GM12878 (cell line): ENCODE measurements around the gene SEMA4A. TPM values are rescaled to one million over a fixed set of nuclear protein-coding genes. Genes with fewer than 3 reads are reported as not detected.

Experiments
- ATAC-seq: fragments of 200-7000 bp; cut with Tn5 transposase; 3 replicates; pipeline ENCODE4 v1.9.1; 2020; ENCODE audit warnings: mild to moderate bottlenecking, moderate library complexity
- Bru-seq: library from RNA; stranded (reverse); fragments of 400-500 nt; gene quantifications from one replicate; lab custom pipeline; 2021; lab: Mats Ljungman, UMichigan
- BruChase-seq, 2 experiments: library from RNA; stranded (reverse); fragments of 400-500 nt; gene quantifications; one replicate each; lab custom pipeline; 2021; lab: Mats Ljungman, UMichigan
- BruUV-seq: library from RNA; stranded (reverse); fragments of 400-500 nt; replicated peaks from 2 replicates; lab custom pipeline; 2021; lab: Mats Ljungman, UMichigan
- CTCF ChIA-PET: fragments of 300-600 bp; sonication (Branson Sonifier 250); formaldehyde crosslinking; extraction: SDS; loops from one replicate; lab custom pipeline; 2021; ENCODE audit warnings: inconsistent platforms; lab: Yijun Ruan, JAX
- POLR2A ChIA-PET: fragments of 350-600 bp; formaldehyde crosslinking; extraction: SDS; loops from one replicate; lab custom pipeline; 2021; ENCODE audit warnings: inconsistent platforms; lab: Charles Lee
- RAD21 ChIA-PET: fragments of 300-600 bp; sonication (Branson Sonifier 250); formaldehyde crosslinking; loops from one replicate; lab custom pipeline; 2023; ENCODE audit warnings: antibody characterized with exemption; ENCODE audit not compliant: unreplicated experiment; lab: Charles Lee
- SMC1A ChIA-PET: fragments of 300-600 bp; sonication (Branson Sonifier 250); formaldehyde crosslinking; loops from one replicate; lab custom pipeline; 2023; ENCODE audit not compliant: unreplicated experiment, uncharacterized antibody; lab: Charles Lee
- DNase-seq: peaks from one replicate; pipeline ENCODE4 v3.0.0-alpha.2; 2011; ENCODE audit warnings: low read depth, low spot score
- FAIRE-seq: peaks from 3 replicates; lab custom pipeline; 2011; peaks lifted over from hg19 to GRCh38; lab: Jason Lieb, UNC
- H2AFZ ChIP-seq: 2 replicates; pipeline ENCODE4 v1.6.0; 2011; ENCODE audit warnings: low read depth, low read length, control low read depth; ENCODE audit not compliant: control insufficient read depth
- H3K27ac ChIP-seq: 2 replicates; pipeline ENCODE4 v1.5.1; 2011; ENCODE audit warnings: control low read depth; ENCODE audit not compliant: control insufficient read depth, insufficient read depth
- H3K27me3 ChIP-seq, 2 experiments: replicated peaks in 1 of 2; 2 replicates each; pipeline versions ENCODE4 v1.6.0 to v1.6.1; 2011; ENCODE audit warnings: low read length in 1 of 2; ENCODE audit not compliant: control insufficient read depth in 2 of 2, insufficient read depth in 2 of 2
- H3K36me3 ChIP-seq, 2 experiments: 2 replicates each; pipeline ENCODE4 v1.5.1; 2011; ENCODE audit warnings: low read length in 1 of 2; ENCODE audit not compliant: control insufficient read depth in 2 of 2, insufficient read depth in 2 of 2
- H3K4me1 ChIP-seq: 2 replicates; pipeline ENCODE4 v1.6.1; 2011; ENCODE audit warnings: mild to moderate bottlenecking, low read length, moderate library complexity, mixed read lengths; ENCODE audit not compliant: control insufficient read depth, insufficient read depth
- H3K4me2 ChIP-seq: 2 replicates; pipeline ENCODE4 v1.6.0; 2011; ENCODE audit warnings: control low read depth; ENCODE audit not compliant: control insufficient read depth, insufficient read depth
- H3K4me3 ChIP-seq: fragments of 200-600 bp; sonication (generic); 2 replicates; pipeline ENCODE4 v1.5.1; 2016
- H3K79me2 ChIP-seq: 2 replicates; pipeline ENCODE4 v1.6.0; 2011; ENCODE audit warnings: low read length; ENCODE audit not compliant: control insufficient read depth, insufficient read depth
- H3K9ac ChIP-seq: 2 replicates; pipeline ENCODE4 v1.8.0; 2011; ENCODE audit warnings: low read length, control low read depth, mixed read lengths; ENCODE audit not compliant: control insufficient read depth, insufficient read depth
- H3K9me3 ChIP-seq: replicated peaks from 3 replicates; pipeline ENCODE4 v1.5.1; 2011; ENCODE audit warnings: mild to moderate bottlenecking, low read length; ENCODE audit not compliant: control insufficient read depth, insufficient read depth
- H4K20me1 ChIP-seq: 2 replicates; pipeline ENCODE4 v1.6.0; 2011; ENCODE audit not compliant: control insufficient read depth, insufficient read depth
- CHD4 ChIP-seq: fragments of 200-600 bp; sonication (generic); IDR thresholded peaks from 2 replicates; pipeline ENCODE4 v1.6.1; 2016; ENCODE audit warnings: mild to moderate bottlenecking
- MLLT1 ChIP-seq: fragments of 450-650 bp; IDR thresholded peaks from 2 replicates; pipeline ENCODE4 v1.6.1; 2016; ENCODE audit warnings: mild to moderate bottlenecking
- SMC3 ChIP-seq: IDR thresholded peaks from 2 replicates; pipeline ENCODE4 v1.6.1; 2011; ENCODE audit warnings: low read length, improper control_type of control experiment, borderline replicate concordance
- WGBS: methylation state at CpG from one replicate; pipeline ENCODE4 v1.1.6; 2016; ENCODE audit warnings: low lambda C conversion rate; ENCODE audit not compliant: insufficient replicate concordance, insufficient coverage; ENCODE audit errors: missing lambda C conversion rate; 5-methylcytosine and 5-hydroxymethylcytosine counted together
- in situ Hi-C: fragments of 300-500 bp; cut with MboI; formaldehyde crosslinking; loops from 9 replicates; pipeline ENCODE4 v1.14.3; 2018; ENCODE audit warnings: mixed read lengths
- intact Hi-C: fragments of 100-400 bp; cut with micrococcal nuclease; formaldehyde crosslinking; loops from one replicate; pipeline ENCODE4 v1.14.2; 2022; ENCODE audit not compliant: unreplicated experiment
- long read RNA-seq, 2 experiments: library from polyadenylated mRNA; unstranded; transcript quantifications; one replicate each; pipeline ENCODE4 v2.0.0, GENCODE V29; 2019 to 2020
- polyA minus RNA-seq, 3 experiments: library from RNA; depleted of rRNA, polyadenylated mRNA; stranded (reverse); fragments of >200 nt; gene quantifications; 2 replicates each; pipeline ENCODE4 v1.2.3, GENCODE V29; 2011
- polyA plus RNA-seq, 11 experiments: library from polyadenylated mRNA; depleted of rRNA in 4 of 11; unstranded in 6 of 11; stranded (reverse) in 5 of 11; fragments of >200 nt; fragmentation: Nextera tagmentation in 4 of 11; fragmentation: Illumina TruSeq in 1 of 11; extraction: Ambion mirVana in 4 of 11; extraction: Trizol in 1 of 11; gene quantifications; 1 replicate in 1 of 11; 2 replicates in 10 of 11; pipeline versions ENCODE4 v1.2.1 to v1.2.3, GENCODE V29; 2011 to 2016; ENCODE audit warnings: inconsistent platforms in 2 of 11, missing spikeins in 2 of 11, low read depth in 1 of 11
- total RNA-seq, 4 experiments: library from RNA; depleted of rRNA in 3 of 4; stranded (reverse); fragments of >200 nt in 3 of 4; fragmentation: Illumina TruSeq in 1 of 4; extraction: Trizol in 1 of 4; gene quantifications; 2 replicates each; pipeline versions ENCODE4 v1.2.1 to v1.2.3, GENCODE V29; 2013 to 2021

SEMA4A gene
- 64.1 and 65.1 TPM in 2 replicates for total RNA-seq (2013; cell fraction: nucleolus; rRNA removed)
- total RNA-seq (2014; rRNA removed) = 24.4 and 36.5 TPM in 2 replicates
- 16.5 and 17.2 TPM in 2 replicates for total RNA-seq (2014; rRNA removed; fragmentation: Illumina TruSeq; extraction: Trizol)
- 46.3 and 52.1 TPM in 2 replicates for total RNA-seq (2021)
- polyA plus RNA-seq (2011; ENCODE audit: low read depth) = 18.2 TPM
- polyA plus RNA-seq (2011; rRNA removed) = 10.5 and 20.9 TPM in 2 replicates
- polyA plus RNA-seq (2011; cell fraction: cytosol; rRNA removed) = 24.1 and 29.5 TPM in 2 replicates
- 35.2 and 36.4 TPM in 2 replicates for polyA plus RNA-seq (2011; cell fraction: nucleus; rRNA removed)
- 25.7 and 38.9 TPM in 2 replicates for polyA plus RNA-seq (2012)
- 25.7 and 31.2 TPM in 2 replicates for polyA plus RNA-seq (2014; fragmentation: Illumina TruSeq; extraction: Trizol)
- polyA plus RNA-seq (2014; fragmentation: Nextera tagmentation; extraction: Ambion mirVana) = 1 to 10 TPM; 2.6 to 3.4 TPM
- polyA plus RNA-seq (2014; rRNA removed) = 34.4 and 38.4 TPM in 2 replicates
- polyA plus RNA-seq (2016; fragmentation: Nextera tagmentation; extraction: Ambion mirVana) = 10 to 100 TPM; 60.3 to 64.2 TPM
- 35.6 and 48.7 TPM in 2 replicates for polyA minus RNA-seq (2011; rRNA and poly(A)+ RNA removed)
- polyA minus RNA-seq (2011; cell fraction: cytosol; rRNA and poly(A)+ RNA removed) = 21.6 and 23.9 TPM in 2 replicates
- 25.8 and 43.8 TPM in 2 replicates for polyA minus RNA-seq (2011; cell fraction: nucleus; rRNA and poly(A)+ RNA removed)
- Bru-seq, nascent RNA = percentile 62 among the genes with signal in this experiment
- percentile 72 among the genes with signal in this experiment for BruChase-seq, experiment 1, labeled RNA remaining after a 6-hour chase
- percentile 65 among the genes with signal in this experiment for BruChase-seq, experiment 2, labeled RNA remaining after a 2-hour chase
- long read RNA-seq, experiment 1, transcript SEMA4A-202 (14 exons, 3,249 nt) = major isoform, 22 of 37 reads
- long read RNA-seq, experiment 1, partial matches to known transcripts = 2 of 37 reads
- long read RNA-seq, experiment 1, other reads (novel, unspliced or antisense) = 11 of 37 reads
- long read RNA-seq, experiment 2, transcript SEMA4A-202 (14 exons, 3,249 nt) = major isoform, 9 of 20 reads
- long read RNA-seq, experiment 2, partial matches to known transcripts = 6 of 20 reads
- long read RNA-seq, experiment 2, other reads (novel, unspliced or antisense) = 5 of 20 reads

DNA sequence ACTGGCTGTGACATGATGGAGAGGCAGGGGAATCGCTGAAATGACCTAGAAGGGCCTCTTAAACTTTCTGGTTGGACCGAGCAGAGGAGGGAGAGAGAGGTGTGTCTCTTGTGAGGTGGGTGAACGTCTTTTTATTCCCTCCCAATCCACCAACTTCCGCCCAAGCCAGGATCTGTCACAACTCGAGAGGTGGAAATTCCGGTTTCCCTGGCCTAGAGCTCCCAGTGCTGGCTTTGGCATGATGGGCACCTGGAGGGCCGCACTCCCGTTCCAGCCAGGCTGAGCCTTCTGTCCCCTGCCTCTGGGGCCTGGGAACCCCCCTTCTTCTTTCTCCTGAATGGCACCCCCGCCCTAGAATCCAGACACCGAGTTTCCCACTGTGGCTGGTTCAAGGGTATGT, at the start of gene SEMA4A:
TSS of gene SEMA4A (plus strand) at position 224 of the 400 bp plus-strand sequence. CDS start 994 bp downstream, outside the sequence.
- no peaks in the 10 kb centered on the region for H4K20me1 ChIP-seq
- peak within 1 kb of the TSS; percentile 94 for H3K4me3 ChIP-seq
- peak within 1 kb of the TSS; percentile 97 for H3K4me2 ChIP-seq
- H3K9ac ChIP-seq = peak within 1 kb of the TSS; percentile 68
- TF ChIP-seq SMC3 (no peak), CHD4 (no peak), MLLT1 (no peak)
- H3K79me2 ChIP-seq = peaks cover 41% of the 10 kb centered on the region
- RAD21 ChIA-PET = interaction anchor here (0.8 to 17.9 kb wide), 5 partner anchors 40 to 304 kb away, joined by 4 to 361 read pairs (median 4); partner anchors contain the start of genes PMF1 and SLC25A44
- peak within 1 kb of the TSS; percentile 6 for H2AFZ ChIP-seq
- FAIRE-seq (no peak), ATAC-seq (no peak), DNase-seq (no peak)
- SMC1A ChIA-PET = interaction anchor here (1.0 to 22.3 kb wide), 5 partner anchors 24 to 71 kb away, joined by 3 to 411 read pairs (median 16); partner anchors contain the start of gene PMF1
- H3K4me1 ChIP-seq = peaks cover 87% of the 10 kb centered on the region
- no peaks in the 10 kb centered on the region for H3K9me3 ChIP-seq
- no peaks in the 10 kb centered on the region for H3K27me3 ChIP-seq
- H3K36me3 ChIP-seq = peaks cover 0 to 6% of the 10 kb centered on the region in 2 experiments; a peak in 2 of 4 replicates
- POLR2A ChIA-PET = interaction anchor here (1.7 to 11.7 kb wide), 4 partner anchors 11 to 72 kb away, joined by 12 to 158 read pairs (median 18); partner anchors contain the start of genes PMF1 and SLC25A44
- WGBS = 81% methylated on average over 10 of the region's 10 CpGs
- no TSS peak for BruUV-seq
- intact Hi-C loops (no loop called here), in situ Hi-C loops (no loop called here)
- CTCF ChIA-PET = interaction anchor here (0.5 to 16.8 kb wide), 4 partner anchors 26 to 240 kb away, joined by 3 to 502 read pairs (median 10); no protein-coding TSS in a partner anchor
- peak within 1 kb of the TSS; percentile 82 for H3K27ac ChIP-seq
